ENCODE measurements around the gene IFT80. TPM values are rescaled to one million over a fixed set of nuclear protein-coding genes. Genes with fewer than 3 reads are reported as not detected.
"Not testable (repeated sequence)": the region's sequence is repeated elsewhere in the genome, so short reads cannot be mapped to it uniquely, and the experiment has no call there.

IFT80 gene
- total RNA-seq, 4 donors from 2014 or later = 5.5 to 11.9 (median 9.7) TPM

DNA sequence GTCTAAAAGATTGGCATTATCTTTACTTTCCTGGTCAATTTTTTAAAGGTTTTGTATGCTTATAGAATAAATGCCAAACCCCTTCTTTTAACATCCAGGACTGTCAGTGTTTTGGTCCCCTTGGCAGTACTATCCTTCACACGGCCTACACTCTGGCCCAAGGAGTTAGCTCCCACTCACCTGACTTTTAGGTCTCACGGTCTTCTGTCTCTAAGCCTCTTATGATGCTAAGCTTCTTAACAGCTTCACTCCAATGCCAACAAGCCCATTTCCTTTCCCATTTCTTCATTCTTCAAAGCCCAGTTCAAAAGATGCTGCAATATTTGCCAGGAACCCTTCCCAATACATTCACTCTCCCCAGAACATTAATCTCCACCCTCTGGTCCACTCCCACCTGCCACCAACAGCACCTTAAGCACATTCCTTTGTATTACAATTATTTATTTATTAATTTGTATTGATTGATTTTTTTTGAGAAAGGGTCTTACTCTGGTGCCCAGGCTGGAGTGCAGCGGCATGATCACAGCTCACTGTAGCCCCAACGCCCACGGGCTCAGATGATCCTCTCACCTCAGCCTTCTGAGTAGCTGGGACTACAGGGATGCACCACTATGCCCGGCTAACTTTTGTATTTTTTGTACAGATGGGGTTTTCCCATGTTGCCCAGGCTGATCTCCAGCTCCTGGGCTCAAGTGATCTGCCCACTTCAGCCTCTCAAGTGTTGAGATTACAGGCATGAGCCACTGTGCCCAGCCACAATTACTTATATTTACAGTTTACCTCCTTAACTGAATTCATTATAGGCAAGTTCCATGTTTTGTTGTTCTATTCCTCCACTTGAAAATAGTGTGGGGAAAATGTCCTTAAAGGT, 27.8 kb downstream of the IFT80 start:
- Histone ChIP-seq H3K4me1 (no peaks in the 10 kb centered on the region), H3K27me3 (no peaks in the 10 kb centered on the region), H3K9me3 (no peaks in the 10 kb centered on the region), H3K36me3 (peaks cover 10 to 32% (median 19%) of the 10 kb centered on the region in 4 donors), H3K27ac (replicated peaks in 1 of 4) (no peak overlapping the region), H3K4me3 (no peak overlapping the region)
- TF ChIP-seq POLR2AphosphoS5 (IDR thresholded peaks at IDR 0.05) = no peak
- no peak for TF ChIP-seq POLR2A (IDR thresholded peaks at IDR 0.05; ENCODE audit: low read depth)
- TF ChIP-seq, protein P1, sequence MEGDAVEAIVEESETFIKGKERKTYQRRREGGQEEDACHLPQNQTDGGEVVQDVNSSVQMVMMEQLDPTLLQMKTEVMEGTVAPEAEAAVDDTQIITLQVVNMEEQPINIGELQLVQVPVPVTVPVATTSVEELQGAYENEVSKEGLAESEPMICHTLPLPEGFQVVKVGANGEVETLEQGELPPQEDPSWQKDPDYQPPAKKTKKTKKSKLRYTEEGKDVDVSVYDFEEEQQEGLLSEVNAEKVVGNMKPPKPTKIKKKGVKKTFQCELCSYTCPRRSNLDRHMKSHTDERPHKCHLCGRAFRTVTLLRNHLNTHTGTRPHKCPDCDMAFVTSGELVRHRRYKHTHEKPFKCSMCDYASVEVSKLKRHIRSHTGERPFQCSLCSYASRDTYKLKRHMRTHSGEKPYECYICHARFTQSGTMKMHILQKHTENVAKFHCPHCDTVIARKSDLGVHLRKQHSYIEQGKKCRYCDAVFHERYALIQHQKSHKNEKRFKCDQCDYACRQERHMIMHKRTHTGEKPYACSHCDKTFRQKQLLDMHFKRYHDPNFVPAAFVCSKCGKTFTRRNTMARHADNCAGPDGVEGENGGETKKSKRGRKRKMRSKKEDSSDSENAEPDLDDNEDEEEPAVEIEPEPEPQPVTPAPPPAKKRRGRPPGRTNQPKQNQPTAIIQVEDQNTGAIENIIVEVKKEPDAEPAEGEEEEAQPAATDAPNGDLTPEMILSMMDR (IDR thresholded peaks at IDR 0.05) = no peak
- no peak for TF ChIP-seq EP300 (IDR thresholded peaks at IDR 0.05)
- no peak for DNase-seq (ENCODE audit: extremely low spot score)
- 97% methylated on average over 6 of the region's 6 CpGs for WGBS
- intact Hi-C loops (cut with DNase I) = no loop called here

DNA sequence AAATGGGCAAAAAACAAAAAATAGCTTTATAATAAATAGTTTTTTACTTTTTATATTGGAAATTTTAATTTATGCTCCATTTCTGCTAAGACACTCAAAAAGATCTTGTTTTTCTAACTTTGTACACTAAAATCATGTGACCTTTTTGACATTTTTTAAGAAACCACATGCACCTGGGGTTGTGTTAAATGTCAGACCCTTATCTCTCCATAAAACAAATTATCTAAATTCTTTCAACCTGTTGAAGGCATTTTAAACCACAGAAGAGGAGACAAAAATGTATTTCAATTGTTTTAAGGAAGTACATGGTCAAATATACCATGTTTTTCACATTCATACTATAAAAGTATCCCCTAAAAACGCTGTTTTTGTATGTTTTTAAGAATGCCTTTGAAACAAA, 29.2 kb downstream of the IFT80 start:
- WGBS = 94% methylated on average over 1 of the region's 1 CpG
- no peak for DNase-seq (ENCODE audit: extremely low spot score)
- intact Hi-C loops (cut with DNase I) = no loop called here
- H3K4me1 ChIP-seq = no peaks in the 10 kb centered on the region
- no peaks in the 10 kb centered on the region for H3K27me3 ChIP-seq
- no peaks in the 10 kb centered on the region for H3K9me3 ChIP-seq
- H3K4me3 ChIP-seq = no peak overlapping the region
- peaks cover 7 to 31% (median 18%) of the 10 kb centered on the region in 4 donors for H3K36me3 ChIP-seq
- no peak for TF ChIP-seq POLR2AphosphoS5 (IDR thresholded peaks at IDR 0.05)
- H3K27ac ChIP-seq (replicated peaks in 1 of 4) = no peak overlapping the region

DNA sequence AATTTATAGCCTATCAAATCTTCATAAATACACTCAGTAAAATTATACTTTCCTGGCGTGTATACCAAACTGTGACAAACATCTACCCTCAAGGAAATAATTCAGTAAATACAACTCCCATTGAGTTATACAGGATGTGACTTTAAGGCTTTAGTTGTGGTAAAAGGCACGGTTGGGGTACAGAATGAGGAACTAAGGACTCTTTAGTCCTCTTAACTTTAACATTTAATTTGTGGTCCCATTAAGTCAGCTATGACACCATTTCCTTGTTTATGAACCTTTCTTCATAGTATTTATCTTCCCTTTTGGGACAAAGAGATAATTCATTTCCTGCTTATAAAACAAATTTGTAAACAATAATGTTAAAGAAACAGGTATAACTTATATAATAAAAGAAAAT, 30.2 kb downstream of the IFT80 start:
- intact Hi-C loops (cut with DNase I) = no loop called here

DNA sequence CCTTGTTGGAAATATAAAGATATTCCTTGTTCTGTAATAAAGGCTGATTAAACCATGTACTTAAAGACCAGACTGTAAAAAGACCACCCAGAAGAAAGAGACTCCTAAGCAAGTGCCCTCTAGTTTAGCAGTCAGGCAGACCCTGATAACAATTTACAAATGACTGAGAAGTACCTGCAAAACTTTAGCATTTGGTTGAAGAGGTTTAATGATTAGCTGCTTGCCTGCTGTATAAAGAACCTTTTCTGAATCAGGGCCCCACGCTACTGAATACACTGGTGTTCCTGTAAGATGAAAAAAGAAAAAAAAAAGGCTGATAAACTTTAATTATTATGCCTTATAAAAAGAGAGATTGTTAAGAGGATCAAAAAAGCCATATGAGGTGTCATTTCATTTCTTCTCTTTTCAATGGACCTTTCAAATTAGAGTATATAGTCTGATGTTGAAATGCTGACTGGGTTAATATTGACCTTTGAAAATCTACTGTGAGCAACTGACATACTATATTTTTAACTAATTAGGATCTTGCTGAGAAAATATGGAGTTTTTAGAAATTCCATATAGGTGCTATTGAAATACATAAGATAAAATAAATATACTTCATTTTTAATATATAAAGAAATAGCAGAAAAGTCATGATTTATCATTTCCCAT, 33.0 kb downstream of the IFT80 start:
- Histone ChIP-seq H3K36me3 (peaks cover 0 to 15% (median 7%) of the 10 kb centered on the region in 4 donors), H3K4me3 (no peak overlapping the region), H3K27ac (replicated peaks in 1 of 4) (no peak overlapping the region), H3K4me1 (no peaks in the 10 kb centered on the region), H3K9me3 (no peaks in the 10 kb centered on the region), H3K27me3 (no peaks in the 10 kb centered on the region)
- DNase-seq (ENCODE audit: extremely low spot score) = no peak
- TF ChIP-seq POLR2AphosphoS5 (IDR thresholded peaks at IDR 0.05) (no peak), EP300 (IDR thresholded peaks at IDR 0.05) (no peak), POLR2A (IDR thresholded peaks at IDR 0.05; ENCODE audit: low read depth) (no peak)
- TF ChIP-seq, protein P1 (IDR thresholded peaks at IDR 0.05) = no peak
- 93% methylated on average over 1 of the region's 1 CpG for WGBS
- intact Hi-C loops (cut with DNase I) = no loop called here

More for the DNA sequence above, 30.2 kb downstream of the IFT80 start:
- DNase-seq (ENCODE audit: extremely low spot score) = no peak
- H3K4me1 ChIP-seq = no peaks in the 10 kb centered on the region
- TF ChIP-seq EP300 (IDR thresholded peaks at IDR 0.05) = no peak
- no peak for TF ChIP-seq POLR2A (IDR thresholded peaks at IDR 0.05; ENCODE audit: low read depth)
- no peak for TF ChIP-seq POLR2AphosphoS5 (IDR thresholded peaks at IDR 0.05)
- TF ChIP-seq, protein P1 (IDR thresholded peaks at IDR 0.05) = no peak
- WGBS = 73% methylated on average over 2 of the region's 2 CpGs
- H3K9me3 ChIP-seq = no peaks in the 10 kb centered on the region
- H3K4me3 ChIP-seq = no peak overlapping the region
- H3K36me3 ChIP-seq = peaks cover 3 to 25% (median 9%) of the 10 kb centered on the region in 4 donors
- no peak overlapping the region for H3K27ac ChIP-seq (replicated peaks in 1 of 4)
- no peaks in the 10 kb centered on the region for H3K27me3 ChIP-seq

DNA sequence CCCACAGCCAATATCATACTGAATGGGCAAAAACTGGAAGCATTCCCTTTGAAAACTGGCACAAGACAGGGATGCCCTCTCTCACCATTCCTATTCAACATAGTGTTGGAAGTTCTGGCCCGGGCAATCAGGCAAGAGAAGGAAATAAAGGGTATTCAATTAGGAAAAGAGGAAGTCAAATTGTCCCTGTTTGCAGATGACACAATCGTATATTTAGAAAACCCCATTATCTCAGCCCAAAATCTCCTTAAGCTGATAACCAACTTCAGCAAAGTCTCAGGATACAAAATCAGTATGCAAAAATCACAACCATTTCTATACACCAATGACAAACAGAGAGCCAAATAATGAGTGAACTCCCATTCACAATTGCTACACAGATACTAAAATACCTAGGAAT, 36.1 kb downstream of the IFT80 start:
- H3K36me3 ChIP-seq = peaks cover 0 to 21% (median 13%) of the 10 kb centered on the region in 4 donors
- intact Hi-C loops (cut with DNase I); H3K4me1 ChIP-seq; H3K9me3 ChIP-seq; DNase-seq (ENCODE audit: extremely low spot score); H3K27me3 ChIP-seq; H3K27ac ChIP-seq (replicated peaks in 1 of 4); H3K4me3 ChIP-seq: not testable (repeated sequence)
- 78% methylated on average over 2 of the region's 2 CpGs for WGBS
